CD4-positive, alpha-beta T cell treated with Interferon gamma for 1 hour (primary cell): ENCODE results near the gene LRRC31.

Source experiments
- DNase-seq: peaks from one replicate; pipeline ENCODE4 v3.0.0-alpha.2; 2020

The LRRC31 gene

DNA sequence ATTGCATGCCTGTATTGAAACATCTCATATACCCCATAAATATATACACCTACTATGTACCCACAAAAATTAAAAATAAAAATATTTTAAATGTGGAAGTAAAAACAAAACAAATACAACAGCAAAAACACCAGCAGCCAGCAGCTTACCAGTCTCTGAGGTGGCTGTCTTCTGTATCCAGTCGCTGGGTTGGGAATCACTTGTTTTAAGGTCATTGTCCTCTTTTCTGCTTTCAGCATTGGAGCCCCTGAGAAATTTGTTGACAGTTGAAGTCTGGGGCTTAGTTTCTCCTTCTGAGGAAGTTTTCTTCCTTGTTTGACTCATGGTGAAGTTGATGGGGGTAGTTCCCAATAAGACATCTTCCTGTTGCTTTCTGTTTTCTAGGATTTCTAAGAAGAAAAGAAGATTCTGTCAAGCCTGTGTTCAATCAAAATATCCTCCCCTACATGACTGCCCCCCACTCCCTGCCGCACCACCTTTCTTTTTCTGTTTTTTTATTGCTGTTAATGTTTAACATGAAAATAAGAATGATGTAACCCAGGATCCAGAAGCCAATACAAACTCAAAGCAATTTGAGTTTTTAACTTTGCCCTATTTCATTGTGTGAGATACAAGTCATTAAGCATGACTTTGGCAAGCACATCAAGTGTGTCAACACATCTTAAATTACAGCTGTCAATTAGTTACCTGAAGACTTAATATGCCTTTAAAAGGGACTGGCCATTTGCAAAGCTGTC, at the start of gene LRRC31:
LRRC31 (minus strand) TSS at position 452 of the 737 bp plus-strand sequence; CDS start at position 324, 128 bp downstream.
- DNase-seq: no peak

DNA sequence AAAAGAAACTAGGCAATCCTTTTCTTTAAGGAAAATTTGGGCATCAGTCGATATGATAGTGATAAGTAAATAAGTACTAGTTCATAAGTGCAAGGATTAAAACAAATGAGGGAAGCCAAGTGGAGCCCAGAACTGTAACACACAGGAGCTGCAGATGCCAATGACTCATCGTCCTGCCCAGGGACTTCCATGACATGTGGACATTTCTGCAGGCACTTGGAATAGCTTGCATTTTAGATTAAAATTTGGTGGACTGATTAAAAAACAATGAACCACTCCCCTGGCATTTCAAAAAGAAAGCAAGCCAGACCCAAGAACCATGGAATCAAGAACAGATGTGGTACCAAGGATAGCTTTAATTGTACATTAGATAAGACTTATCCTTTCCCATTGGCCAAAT, 44.6 kb upstream of the LRRC31 start:
- DNase-seq: no peak

GRCh38 chr3:169913323-169913722, 43.6 kb upstream of the LRRC31 start:
- no peak for DNase-seq

GRCh38 chr3:169911272-169911671, 41.5 kb upstream of the LRRC31 start, which contains the start of gene SAMD7:
Gene SAMD7, plus strand, starts transcription at chr3:169911572. Its CDS starts 7,927 bp downstream, at chr3:169919499.
- no peak for DNase-seq

GRCh38 chr3:169907944-169908343, 38.2 kb upstream of the LRRC31 start:
- no peak for DNase-seq

GRCh38 chr3:169907476-169907875, 37.7 kb upstream of the LRRC31 start:
- no peak for DNase-seq

DNA sequence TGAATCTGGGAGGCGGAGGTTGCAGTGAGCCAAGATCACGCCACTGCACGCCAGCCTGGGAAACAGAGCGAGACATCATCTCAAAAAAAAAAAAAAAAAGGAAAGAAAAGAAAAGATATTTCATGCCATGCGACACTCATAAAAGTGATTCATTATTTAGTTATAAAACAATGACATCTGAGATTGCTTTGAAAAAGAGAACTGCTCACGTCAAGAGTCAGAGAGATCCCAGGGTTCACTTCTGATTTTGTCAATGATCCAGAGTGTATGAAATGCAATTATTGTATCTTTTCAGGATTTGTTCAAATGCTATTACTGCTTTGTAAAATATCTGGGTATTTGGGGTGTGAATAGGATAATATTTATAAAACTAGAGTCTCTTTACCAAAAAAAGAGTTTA, 35.7 kb upstream of the LRRC31 start:
- no peak for DNase-seq

DNA sequence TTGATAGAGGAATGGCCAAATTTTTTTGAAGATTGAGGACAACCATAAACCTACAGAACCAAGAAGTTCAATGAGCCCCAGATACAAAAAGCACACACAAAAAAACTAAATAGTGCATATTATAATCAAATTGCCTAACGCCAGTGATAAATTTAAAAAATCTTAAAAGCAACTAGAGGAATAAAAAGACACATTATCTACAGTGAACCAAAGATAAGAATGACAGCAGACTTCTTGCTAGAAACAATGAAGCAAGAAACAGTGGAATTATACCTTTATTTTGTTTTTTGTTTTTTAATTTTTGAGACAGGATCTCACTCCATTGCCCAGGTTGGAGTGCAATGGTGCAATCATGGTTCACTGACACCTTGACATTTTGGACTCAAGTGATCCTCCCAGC, 31.7 kb upstream of the LRRC31 start:
- no peak for DNase-seq

- DNase-seq: no peak
Measured at GRCh38 chr3:169897284-169897683, 27.5 kb upstream of the LRRC31 start.

DNA sequence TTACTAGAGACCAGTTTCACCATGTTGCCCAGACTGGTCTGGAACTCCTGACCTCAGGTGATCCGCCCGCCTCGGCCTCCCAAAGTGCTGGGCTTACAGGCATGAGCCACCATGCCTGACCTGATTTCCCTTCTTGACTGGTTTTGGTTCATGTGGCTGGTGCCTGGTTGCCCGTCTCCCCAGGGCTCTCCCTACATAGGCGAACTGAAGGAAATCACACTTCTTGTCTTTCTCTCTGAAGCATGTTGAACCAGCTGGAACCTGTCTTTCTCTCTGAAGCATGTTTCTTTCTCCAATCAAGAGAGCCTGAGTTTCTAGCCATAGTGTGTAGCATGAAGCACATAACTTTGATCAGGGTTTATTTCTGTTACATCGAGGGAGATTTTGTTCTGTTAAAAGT, 25.3 kb upstream of the LRRC31 start:
- no peak for DNase-seq

DNA sequence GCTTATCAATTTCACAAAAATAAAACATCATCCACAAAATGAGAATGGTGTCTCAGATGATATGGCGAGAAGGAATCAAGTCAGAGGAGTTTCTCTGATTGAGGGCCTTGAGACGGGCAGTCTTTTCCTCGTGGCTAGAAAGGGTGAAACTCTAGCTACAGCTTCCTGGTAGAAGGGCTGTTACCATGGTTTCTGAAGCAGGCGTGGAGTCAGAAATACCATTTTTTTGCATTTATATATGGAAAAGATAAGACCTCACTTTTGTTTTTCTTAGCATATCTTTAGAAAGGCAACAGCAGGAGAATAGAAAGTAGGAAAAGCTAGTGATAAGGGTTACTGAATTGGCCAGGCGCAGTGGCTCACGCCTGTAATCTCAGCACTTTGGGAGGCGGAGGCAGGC, 24.4 kb upstream of the LRRC31 start:
- no peak for DNase-seq

DNA sequence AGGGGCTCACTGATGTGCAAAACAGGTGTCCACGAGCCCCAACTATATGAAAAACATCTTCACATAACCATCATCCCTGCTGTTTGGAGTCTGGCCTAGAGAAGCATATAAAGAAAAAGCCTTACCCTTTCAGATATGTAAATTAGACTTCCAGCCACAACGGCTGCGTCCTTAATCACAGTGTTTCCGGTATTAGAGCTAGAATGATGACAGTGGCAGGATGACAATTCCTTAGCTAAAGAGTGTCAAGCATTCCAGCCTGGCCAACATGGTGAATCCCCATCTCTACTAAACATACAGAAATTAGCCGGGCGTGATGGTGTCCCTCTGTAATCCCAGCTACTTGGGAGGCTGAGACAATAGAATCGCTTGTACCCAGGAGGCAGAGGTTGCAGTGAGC, 22.2 kb upstream of the LRRC31 start:
- no peak for DNase-seq

GRCh38 chr3:169886671-169887070, 16.9 kb upstream of the LRRC31 start:
- no peak for DNase-seq

DNA sequence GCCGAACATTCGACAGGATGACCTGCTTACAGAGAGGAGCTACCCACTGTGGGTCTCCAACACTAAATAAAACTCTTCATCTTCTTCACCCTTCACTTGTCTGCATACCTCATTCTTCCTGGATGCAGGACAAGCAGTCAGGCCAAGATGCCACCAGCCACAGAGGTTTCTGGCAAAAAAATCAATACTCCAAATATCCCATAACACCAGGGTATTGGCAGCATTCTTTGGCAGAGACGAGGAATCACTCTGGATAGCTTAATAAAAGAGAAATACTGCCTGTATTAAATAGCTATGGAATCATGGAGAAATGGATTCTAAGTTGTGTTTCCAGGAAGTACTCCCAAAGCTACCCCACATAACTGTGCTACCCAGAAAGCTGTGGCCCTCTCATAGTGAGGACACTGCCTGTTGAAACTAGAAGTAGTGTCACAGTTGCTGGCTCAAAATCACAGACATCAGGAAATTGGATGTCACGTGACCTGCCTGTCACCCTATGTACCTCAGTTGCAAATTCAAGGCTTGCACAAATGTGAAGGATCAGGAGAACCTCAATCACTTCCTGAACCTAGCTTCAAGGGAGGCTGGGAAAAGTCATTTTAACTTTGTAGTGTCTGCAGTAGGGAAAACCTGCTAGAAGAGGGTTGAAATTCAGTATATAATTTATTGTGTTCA, 11.0 kb upstream of the LRRC31 start:
- no peak for DNase-seq

DNA sequence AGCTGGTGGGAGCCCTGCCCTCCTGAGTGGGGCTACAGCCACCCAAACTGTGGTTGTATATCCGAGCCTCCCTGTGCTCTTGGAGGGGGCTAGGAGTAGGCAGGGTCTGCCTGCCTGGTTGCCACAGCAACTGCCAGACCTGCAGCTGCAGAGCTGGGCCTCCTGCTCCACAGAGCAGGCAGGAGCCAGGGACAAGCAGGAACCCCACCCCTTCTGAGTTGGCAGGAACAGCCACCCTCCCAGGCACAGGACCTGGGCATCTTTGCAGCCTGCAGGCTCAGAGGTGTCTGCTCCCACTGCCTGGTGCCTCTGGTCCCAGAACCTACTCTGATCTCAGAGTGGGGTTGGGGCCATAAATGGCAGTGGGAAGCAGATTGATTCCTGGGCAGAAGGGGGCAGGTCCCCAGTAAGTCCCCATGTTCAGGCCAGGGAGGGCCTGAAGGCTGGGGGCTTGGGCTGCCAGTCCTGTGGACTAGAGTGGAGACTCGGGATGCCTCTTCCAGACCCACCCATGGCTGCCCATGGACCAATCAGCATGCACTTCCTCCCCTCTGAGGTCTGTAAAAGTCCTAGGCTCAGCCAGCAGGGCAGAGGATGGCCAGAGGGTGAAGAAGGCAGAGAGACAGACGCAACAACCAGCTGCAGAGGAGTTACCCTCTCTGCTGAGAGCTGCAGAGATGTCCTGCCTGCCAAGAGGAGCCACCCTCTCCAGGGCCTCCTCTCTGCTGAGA, 10.3 kb upstream of the LRRC31 start:
- no peak for DNase-seq

DNA sequence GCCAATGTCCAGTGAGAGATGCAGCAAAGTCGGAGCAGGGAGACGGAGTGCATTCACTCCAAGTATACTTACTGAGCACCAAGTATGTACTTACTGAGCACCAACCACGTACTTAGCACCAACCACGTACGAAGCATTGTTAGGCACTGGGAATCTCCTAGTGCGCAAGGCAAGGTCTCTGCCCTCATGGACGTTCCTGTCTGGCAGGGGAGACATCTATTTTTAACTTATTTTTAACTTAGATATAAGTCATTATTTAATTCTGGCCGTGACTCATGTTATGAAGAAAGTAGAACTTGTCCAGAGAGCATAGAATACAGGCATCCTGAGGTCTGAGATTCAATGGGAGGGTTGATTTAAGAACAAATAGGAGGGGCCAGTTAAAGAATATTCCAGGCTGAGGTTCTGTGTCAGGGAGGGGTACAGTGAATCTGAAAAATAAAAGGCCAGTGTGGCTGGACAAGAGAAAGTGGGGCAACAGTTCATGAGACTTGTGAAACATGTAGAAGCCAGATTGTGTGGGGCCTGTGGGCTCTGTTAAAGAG, 9.3 kb upstream of the LRRC31 start:
- no peak for DNase-seq

DNA sequence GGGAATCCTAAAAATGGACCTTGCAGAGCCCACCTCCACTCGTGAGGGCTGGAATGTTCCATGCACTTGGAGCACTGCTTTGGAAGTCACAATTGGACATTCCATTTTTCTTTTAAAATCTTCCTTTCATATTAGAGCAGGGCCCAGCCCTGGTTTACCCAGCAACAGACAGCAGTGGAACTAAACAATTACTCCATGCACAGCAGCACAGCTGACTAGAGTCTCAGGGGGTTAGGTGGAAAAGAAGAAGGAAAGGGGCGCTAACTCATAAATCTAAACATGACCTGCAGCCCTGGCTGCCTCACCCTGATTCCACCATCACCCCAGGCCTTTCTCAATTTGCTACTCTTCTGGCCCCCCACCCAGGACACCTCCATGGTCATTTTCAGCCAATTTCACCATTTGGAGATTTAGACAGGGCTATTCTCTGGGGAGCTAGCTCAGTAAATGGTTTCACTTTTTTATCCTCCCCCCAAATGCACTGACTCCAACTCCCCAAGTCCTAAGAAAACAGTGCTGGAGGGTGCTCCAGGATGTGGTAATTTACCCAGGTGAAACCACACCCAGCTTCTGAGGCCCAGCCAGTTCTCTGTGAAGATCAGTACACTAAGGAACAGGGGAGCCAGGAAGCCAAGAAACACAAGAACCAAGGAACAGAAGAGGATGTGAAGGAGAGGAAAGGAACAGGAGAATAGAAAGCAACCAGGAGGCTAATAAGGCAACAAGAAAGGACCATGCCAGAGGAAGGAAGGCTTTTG, 1.6 kb upstream of the LRRC31 start:
- no peak for DNase-seq

- DNase-seq: no peak
Measured at GRCh38 chr3:169868369-169868768, 1.4 kb downstream of the LRRC31 start.

DNA sequence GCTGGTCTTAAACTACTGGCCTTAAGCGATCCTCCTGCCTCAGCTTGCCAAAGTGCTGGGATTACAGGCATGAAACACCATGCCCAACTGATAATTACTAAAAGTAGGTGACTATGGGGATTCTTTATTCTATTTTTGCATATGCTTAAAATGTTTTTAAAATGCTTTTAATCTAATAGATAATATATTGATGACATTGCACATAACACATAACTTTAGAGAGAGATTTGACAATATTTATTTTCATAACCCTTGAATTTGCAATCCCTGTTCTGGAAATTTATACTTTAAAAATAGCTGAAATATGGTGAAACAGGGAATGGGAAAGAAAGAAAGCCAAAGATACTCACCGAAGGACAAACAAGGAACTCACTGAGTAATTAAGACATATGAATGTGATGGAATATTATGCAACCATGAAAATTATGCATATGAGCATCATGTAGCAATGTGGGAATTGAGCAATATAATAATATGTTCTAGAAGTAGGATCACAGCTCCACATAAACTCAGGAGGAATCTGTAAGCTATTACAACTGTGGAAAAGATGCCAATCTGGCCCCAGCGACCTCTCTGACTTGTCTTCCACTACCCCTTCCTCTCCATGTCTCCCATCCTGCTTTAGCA, 2.0 kb downstream of the LRRC31 start:
- no peak for DNase-seq

DNA sequence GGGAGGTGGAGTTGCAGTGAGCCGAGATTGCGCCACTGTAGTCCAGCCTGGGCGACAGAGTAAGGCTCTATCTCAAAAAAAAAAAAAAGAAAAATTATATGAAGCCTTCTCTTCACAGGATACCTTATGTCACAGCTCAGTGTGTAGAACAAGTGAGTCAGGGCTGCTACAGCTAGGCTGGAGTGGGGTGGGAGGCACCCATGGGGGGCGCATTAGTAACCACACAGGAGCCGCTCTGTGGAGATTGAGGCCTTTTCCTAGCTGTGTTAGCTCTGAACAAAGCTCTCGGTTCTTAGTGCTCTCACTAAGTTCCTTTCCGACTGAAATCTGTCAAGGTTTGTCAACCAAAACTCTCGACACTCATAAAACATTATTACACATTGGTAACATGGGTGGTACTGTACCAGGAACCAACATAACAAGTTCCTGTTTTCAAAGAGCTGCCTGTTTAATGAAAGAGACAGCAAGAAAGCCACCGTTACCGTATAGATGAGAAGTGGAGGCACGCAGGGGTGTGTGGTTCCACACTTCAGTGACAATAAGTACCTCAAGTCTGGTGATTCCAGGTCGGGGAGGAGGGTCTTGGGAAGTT, 4.5 kb downstream of the LRRC31 start:
- no peak for DNase-seq

GRCh38 chr3:169864270-169864669, 5.5 kb downstream of the LRRC31 start:
- DNase-seq: no peak

GRCh38 chr3:169863458-169863899, 6.3 kb downstream of the LRRC31 start:
- DNase-seq: peak; percentile 65
